Measurements from ENCODE around the gene JAKMIP1. TPM values are rescaled to one million over a fixed set of nuclear protein-coding genes. Genes with fewer than 3 reads are reported as not detected.

Gene JAKMIP1
- total RNA-seq, 1 experiment from 2014 or later, result 0.21 TPM

DNA sequence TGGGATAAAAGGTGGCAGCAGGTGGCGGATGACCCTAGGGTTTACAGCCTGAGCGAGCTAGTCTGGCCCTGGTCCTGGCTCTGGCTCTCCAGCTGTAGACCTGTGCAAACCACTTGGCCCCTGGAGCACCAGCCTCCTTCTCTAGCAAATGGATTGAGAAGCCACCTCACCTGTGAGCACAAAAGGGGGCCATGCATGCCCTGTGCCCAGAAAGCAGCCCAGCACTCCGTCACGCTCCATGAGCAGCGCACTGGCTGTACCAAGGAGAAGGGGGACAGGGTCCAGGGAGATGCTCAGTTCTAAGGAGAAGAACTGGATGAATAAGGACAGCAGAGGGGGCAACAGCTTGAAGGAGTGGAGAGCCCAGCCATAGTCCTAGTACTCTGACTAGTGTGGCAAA lies 135.2 kb downstream of the JAKMIP1 start:
- DNase-seq (ENCODE audit: low spot score), result no peak

DNA sequence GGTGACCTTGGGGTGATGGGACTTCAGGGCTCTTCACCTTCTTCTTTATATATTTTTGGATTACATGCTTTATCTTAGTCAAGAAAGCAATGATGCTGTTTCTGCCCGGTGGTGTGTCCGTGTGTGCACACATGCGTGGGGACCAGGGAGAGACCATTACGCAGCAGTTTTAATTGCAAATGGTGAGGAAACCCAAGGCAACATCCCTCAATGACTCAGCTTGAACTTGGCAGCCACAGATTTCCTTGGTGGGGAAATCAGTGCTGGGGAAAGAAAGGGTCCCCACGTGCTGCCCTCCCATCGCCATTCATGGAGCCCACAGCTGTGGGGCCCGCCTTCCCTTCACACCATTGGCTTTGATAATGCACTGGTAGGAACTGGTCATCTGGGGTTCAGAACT lies 136.0 kb downstream of the JAKMIP1 start:
- no peak for DNase-seq (ENCODE audit: low spot score)

DNA sequence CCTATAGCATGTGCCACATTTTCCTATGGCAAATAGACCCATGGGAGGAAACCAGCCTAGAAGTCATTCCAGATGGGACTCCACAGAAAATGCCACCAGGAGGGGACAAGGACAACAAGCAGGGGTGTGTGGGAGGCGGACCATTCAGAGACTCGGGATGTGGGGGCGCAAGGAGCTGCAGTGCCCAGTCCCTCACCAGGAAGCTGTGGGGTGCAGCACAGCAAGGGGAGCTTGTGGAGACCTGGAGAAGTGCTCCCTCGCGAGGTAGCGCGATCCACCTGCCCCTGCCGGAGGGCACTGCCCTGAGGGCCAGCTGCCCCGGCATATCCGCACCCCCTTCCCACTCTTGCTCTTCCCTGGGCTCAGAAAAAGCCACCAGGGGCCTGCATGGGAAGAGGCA lies 136.7 kb downstream of the JAKMIP1 start:
- no peak for DNase-seq (ENCODE audit: low spot score)

DNA sequence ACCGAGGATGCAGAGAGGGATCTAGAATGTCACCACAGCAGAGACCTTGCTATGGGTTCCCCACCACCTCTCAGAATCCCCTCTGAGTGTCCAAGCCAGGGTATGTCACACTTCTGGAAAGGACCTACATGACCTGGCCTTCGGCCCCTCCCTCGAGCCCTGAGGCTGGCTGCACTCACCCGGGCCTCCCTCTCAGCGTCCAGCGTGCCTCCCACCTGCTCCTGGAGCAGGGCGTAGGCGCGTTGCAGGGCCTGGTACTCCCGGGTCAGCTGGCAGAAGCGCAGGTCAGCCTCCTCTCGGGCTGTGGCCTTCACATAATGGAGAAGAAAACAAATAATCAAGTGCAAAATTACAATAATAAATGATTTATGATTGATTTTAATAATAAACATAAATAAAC lies 138.2 kb downstream of the JAKMIP1 start:
- DNase-seq (ENCODE audit: low spot score), result no peak

DNA sequence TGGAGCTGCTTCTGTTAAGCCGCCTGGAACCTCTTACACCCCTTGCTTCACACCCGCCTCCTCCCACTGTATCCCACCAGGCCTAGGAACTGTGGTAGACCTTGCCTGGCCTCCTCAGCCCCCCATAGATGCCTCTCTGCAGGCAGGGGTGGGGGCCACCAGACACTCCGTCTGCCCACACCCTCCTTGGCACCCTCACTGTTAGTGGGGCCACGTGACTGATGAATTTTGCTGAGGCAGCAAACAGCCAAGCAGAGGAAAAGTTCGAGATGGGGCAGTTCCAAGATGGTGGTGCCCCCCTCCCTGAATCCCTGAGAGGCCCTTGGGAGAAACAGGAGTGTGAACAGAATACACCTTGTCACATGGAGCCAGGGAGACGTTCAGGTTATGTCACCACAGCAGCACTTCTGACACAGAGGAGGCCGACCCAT lies 141.0 kb downstream of the JAKMIP1 start:
- no peak for DNase-seq (ENCODE audit: low spot score)

DNA sequence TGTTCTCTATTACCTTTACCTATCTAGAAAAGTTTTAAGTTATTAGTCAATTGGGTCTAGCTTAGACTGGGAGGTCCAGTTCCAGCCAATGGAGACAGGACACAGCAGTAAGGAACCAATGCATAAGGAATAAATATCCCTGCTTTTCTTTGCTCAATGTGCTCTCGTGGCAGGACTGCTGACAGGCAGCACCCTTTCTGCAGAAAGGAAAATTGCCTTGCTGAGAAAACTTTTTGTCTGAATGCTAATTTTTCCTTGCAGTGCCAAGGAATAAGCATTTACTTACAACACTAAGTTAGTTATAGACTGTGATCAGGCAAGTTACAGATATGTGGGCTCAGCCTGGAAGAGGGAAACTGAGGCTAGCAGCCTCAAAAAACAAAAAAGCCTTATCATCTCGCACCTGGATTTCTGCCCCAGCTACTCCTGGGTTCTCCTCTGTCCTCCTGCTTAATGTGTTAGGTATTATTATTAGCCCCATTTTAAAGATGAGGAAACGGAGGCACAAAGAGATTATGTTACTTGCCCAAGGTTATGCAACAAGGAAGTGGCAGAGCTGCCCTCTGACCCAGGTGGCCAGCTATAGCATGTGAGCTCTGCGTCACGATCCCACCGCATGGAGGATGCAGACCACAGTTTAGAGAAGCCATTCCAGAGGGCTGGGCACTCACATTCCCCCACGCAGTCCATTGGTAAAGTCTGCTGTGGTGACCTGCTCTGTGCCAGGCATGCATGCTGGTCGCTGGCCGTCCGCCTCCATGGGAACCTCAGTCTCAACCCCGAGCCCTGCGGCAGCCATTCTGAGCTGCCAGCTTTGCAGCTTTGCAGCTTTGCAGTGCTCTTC lies 141.6 kb downstream of the JAKMIP1 start:
- DNase-seq (ENCODE audit: low spot score), result no peak

DNA sequence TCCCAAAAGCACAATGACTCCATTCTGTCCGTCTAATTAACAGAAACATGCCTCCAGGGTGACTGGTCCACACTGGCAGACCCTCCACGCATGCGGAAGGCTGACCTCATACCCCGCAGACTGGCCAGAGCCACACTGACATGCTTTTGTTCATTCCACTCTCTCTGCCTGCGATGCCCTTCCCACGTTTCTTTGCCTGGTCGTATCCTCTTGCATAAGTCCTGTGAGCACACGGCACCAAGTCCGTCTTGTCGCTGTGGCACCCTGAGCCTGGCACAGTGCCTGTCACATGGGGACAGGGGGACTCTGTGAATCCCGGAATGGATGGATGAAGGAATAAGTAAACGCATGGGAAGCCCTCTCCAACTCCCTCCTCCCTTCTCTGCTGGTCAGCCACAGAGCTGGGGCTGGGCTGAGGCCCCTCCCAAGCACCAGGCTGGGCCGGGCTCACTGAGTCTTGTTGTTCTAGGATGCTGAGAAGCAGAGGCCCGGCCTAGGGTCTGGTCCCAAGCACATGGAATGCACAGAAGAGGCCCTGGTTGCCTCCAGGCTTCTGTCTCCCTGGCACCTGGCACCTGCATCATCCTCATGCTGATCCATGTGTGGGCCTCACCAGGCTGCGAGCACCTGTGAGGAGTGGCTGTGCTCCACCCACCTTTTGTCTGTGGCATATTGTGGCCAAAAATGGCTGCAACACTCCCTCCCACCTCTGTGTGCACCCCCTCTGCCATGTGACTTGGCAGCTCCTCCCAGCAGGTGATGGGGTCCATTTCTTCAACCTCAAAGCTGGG lies 143.2 kb downstream of the JAKMIP1 start:
- DNase-seq (ENCODE audit: low spot score), result no peak

DNA sequence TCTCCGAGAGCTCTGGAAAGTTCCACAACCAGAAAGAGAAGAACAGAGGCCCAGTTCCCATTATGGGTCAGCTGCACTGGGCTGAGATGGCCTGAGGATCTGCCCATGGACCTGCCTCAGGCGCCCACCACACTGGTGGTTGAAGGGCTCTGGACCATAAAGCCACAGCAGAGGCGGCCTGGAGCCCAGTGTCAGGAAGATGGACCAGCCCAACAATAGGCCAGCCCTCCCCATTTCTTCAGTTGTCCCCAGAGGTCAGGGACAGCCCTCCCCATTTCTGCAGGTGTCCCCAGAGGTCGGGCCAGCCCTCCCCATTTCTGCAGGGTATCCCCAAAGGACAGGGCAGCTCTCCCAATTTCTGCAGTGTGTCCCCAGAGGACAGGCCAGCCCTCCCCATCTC lies 144.9 kb downstream of the JAKMIP1 start:
- DNase-seq (ENCODE audit: low spot score), result no peak

DNA sequence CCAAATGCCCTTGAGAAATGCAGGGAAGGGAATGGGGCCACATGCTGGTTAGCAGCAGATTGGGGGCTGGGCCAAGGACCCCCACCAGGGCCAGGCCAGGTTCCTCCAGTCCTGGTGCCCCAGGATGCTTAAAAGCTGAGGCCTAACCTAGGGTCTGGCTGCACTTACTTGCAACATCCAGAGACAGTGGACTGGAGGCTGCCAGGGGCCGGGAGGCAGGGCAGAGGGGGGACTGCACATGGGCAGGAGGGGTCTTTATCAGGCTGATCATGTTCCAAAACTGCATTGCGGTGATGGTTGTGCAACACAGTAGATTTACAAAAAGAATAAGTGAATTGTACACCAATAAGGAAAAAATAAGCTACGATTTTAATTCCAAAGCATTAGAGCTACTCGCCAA lies 145.3 kb downstream of the JAKMIP1 start:
- no peak for DNase-seq (ENCODE audit: low spot score)

DNA sequence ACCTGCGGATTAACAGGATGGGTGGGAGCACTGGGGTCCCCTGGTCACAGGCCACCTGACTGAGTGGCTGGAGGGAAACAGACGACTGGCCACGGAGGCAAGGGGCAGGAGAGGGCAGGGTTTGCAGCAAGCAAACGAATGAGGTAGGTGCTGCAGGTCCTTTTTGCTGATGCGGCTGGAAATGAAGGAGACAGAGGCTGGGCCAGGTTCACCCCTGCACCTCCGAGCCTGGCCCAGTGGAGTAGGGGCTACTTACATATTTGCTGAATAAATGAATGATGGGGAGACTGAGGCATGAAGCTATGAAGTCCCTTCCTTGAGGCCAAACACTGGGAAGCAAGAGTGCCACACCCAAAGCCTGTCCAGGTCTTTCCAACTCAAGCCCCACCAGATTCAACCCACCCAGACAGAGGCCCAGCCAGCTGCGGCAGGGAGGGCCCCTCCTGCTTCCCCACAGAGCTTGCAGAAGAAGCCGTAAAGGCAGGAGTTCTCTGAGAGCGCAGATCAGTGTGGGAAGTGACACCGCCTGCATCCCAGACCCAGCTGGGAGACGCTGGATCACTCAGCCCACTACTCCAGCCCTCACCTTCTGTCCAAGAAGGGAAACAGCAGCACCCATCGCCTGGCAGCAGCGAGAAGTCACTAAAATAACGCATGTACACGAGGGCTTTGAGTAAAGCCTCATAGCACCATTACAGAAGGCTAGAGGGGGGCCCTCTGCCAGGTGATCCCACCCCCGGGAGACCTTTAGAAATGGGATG lies 146.0 kb downstream of the JAKMIP1 start:
- no peak for DNase-seq (ENCODE audit: low spot score)

DNA sequence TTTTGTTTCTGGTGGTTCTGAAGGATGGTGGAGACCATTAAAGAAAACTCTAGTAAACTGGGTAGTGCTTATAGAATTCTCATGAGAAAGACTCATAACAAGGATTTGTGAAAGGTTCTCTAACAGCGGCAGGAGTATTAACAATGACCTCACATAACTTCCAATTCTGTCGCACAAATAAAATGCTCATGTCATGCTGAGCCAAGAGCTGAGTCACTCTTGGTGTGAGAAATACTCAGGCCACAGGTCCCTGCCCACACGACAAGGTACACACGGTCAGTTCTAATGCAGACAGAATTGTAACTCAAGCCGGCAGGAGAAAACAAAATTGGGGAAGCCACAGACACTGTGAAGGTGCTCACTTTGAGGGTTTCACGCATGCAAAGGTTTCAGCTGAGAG lies 147.7 kb downstream of the JAKMIP1 start:
- DNase-seq (ENCODE audit: low spot score), result peak; percentile 87

DNA sequence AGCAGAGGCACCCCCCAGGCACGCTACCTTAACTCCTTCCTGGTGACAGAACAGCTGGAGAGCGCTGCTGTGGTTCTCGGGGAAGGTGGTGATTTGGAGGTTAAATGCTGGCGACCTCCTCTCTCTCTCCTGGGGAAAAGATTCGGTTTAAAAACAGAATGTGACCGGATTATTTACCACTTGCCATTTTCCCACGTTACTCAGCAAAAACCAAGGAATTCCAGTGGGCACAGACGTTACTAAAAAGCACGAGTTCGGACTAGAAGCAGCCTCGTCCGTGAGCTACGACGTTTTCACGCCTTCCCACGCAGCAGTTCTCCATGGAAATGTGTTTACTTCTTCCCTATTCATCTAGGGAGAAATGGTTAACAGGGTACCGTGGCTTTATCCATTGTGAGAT lies 149.8 kb downstream of the JAKMIP1 start:
- peak; percentile 28 for DNase-seq (ENCODE audit: low spot score)

DNA sequence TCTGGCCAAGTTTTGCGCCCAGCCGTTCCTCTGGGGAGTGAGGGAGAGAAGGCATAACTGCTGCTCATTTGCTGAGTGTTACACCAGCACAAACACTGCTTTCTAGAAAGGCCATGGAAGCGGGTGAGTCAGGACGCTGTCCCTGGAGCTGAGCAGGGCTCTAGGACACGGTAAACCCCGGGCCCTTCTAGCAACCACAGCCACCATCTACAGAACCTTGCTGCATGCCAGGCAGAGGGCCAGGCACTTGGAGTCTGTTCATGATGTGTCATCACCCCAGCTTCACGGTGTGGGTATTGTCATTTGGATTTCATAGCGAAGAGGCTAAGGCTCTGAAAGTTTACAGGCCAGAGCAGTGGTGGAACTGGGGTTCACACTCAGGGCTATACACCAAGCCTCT lies 150.4 kb downstream of the JAKMIP1 start:
- DNase-seq (ENCODE audit: low spot score), result peak; percentile 49

DNA sequence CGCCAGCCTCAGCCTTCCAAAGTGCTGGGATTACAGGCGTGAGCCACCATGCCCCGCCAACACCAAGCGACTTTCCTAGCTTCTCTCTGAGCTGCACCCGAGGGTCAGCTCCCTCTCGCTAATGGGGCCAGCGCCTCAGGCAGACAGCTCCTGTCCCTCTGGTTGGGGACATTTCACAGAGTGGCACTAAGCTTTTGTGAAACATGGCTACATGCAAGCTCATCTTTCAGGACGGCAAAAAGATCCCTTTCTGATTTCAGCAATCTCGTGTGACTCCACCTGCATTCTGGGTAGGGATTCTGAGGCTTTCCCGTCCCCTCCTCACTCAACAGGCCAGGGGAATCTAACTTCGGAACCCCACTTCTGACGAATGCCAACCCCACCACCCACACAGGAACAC lies 151.1 kb downstream of the JAKMIP1 start:
- no peak for DNase-seq (ENCODE audit: low spot score)

DNA sequence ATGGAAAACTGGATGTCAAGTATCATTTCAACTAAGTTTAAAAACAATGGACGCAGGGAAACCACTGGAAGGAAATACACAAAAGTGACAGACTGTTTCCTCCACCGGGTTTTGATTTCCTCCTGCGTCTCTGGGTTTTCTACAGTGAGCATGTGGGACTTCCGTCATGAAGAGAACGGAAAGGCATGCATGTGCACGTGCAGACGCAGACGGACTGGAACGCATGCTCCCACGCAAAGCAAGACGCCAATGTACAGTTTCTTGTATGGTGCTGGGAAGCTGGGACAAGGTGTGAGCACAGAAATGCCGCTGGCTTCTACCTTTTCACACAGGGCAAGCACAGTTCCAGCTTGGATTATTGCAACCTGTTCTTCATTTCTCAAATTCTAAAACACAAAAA lies 151.8 kb downstream of the JAKMIP1 start:
- DNase-seq (ENCODE audit: low spot score), result no peak

DNA sequence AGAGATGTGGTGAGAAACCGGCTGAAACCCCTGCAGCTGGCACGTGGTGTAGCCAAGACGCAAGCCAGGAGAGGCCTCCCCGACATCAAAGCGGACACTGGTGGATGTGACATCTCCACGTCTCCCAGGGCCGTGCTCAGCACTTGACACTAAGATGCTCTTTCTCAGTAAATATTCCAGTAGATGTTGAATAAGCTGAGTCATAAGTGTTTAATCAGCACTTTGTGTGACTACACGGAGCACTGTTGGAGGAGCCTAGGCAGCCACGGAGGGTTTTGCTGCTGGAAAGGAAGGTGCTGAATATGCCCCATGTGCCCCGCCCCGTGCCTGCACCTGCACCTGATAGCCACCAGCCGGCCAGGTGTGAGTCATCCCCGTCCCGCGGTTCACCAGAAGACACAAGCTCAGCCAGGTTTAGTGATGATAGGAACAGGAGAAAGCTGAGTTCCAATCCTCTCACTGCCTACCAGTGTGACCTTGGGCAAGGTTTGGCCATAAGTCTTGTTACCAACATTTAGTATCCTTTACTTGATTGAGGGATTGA lies 153.1 kb downstream of the JAKMIP1 start:
- DNase-seq (ENCODE audit: low spot score), result no peak

DNA sequence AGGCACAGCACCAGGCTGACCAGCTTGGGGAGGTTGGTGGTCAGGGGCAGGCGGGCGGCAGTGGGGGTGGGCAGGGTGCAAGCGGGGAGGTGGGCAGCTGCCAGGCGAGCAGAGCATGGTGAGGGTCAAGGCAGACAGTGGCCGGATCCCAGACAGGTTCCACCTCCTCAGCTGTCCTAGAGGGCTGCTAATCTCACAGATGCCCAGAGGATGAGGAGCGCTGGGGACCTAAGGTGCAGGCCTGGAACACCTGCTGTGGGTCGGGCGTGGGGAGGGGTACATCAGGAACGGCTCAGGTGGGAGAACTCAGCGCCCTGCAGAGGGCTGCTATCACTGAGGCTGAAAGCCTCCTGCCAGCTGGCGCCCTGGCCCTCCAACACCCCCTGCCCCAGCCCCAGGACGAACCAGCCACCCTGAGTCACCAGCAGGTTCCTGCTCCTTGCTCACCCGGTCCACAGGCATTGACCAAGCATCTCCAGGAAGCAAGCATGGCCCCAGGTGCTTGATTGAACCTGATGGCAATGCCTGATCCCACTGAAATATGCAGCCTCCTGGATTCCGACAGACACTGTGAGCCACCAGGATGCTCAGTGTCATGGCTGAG lies 153.7 kb downstream of the JAKMIP1 start:
- no peak for DNase-seq (ENCODE audit: low spot score)

DNA sequence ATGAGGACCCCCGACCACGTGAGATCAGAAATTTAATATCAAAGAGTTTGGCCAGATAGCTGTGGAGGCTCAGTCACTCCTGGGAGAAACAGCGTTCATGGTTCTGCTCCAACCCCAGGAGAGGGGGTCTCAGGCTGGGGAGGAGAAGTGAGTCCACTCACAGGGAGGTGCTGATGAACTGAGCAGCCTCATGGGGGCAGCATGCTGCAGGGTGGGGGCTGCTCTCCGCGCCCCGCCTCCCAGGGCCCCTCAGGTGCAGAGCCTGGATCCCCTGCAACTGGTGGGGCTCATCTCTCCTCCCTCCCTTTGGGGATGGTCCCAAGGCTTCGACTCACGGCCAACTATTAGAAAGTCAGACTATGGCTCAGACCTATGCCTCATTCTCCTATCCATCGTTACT lies 155.5 kb downstream of the JAKMIP1 start:
- no peak for DNase-seq (ENCODE audit: low spot score)

DNA sequence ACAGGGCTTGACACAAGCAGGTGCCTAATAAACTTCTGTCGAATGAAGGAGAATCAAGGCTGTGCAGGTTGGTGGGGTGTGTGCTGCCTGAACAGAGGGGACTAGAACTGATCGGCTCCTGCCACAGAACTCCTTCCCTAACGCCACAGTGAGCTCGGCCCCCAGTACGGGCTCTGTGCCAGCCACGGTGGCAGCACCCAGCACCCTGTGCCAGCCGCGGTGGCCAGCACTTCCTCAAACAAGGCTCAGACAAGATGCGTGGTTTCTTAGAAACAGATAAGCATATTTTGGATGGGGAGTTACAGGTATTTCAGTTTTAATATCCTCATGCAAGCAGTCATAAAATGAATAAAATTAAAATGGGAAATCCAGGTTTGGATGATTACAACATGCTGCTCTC lies 156.1 kb downstream of the JAKMIP1 start:
- no peak for DNase-seq (ENCODE audit: low spot score)

DNA sequence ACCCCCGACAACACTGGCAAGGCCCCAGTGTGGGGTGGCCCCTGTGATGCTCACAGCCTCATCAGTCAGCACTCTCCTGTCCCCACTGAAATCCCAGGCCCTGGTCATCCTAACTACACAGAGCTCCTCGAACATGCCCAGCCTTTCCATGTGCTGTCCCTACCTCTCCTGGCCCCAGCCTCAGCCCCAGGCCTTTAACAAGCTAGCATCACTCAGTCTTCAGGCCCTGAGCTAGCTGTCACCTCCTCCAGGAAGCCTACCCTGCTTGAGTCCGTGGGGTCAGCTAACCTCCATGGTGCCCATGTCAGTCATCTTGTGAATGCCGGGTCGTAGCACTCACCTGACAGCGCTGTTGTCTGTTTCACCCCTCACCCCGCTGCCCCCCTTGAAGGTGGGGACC lies 156.5 kb downstream of the JAKMIP1 start:
- DNase-seq (ENCODE audit: low spot score), result no peak

DNA sequence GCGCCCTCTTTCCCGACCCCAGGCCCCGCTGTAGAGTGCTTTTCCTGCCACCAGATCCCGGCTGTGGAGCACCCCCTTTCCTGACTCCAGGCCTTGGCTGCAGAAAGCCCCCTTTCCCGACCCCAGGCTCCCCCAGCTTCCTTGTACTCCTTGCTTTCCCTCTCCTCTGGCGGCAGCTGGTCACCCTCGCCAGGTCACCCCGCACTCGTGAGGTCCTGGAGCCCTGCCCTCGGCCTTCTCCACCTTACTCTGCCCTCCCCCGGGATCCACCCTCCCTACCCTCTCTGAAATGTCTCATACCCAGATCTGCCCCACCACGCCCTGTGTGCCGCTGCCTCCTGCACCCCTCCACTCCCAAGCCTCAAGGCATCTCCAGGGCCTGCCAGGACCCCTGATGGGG lies 157.2 kb downstream of the JAKMIP1 start:
- DNase-seq (ENCODE audit: low spot score), result no peak

Measured in H4 (cell line).